ENCODE results near the gene RTN4RL1. TPM values are rescaled to one million over a fixed set of nuclear protein-coding genes. Genes with fewer than 3 reads are reported as not detected.

RTN4RL1 gene
- total RNA-seq, 1 donor from 2014 or later: 12.4 TPM

DNA sequence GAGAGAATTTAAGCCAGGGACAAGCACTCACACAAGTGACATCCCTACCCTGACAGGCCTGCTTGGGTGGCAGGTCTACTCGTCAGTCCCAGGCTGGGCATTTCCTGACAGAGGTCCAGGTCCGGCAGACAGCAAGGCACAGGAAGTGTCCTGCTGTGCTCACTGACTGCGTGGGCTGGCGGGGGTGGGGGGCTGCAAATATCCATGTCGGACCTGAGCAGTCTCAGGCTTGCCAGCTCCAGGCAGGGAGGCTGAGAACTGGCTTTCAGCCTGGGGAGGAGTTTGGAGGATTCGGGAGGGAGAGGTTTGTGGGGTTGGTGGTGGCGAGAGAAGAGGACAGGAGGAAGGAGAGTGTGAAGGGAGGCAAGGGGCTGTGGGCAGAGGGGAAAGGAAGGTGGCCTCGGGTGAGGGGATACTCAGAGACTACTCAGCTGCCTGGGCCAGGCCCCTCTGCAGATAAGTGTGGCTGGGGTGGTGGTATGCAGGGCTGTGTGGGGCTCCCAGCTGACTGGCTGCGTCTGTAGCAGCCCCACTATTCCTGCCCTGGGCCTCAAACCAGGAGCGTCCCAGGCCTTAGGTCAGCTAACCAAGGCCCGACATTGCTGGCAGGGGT lies 37.5 kb upstream of the RTN4RL1 start:
- no peak for DNase-seq (ENCODE audit: low spot score, unreplicated experiment)
- H3K4me1 Mint-ChIP-seq (ENCODE audit: low read depth): no peaks in the 10 kb centered on the region
- peaks cover 32% of the 10 kb centered on the region for H3K27me3 Mint-ChIP-seq
- peaks cover 31% of the 10 kb centered on the region for H3K36me3 Mint-ChIP-seq (ENCODE audit: insufficient read depth)
- H3K9me3 Mint-ChIP-seq (ENCODE audit: low read depth): no peaks in the 10 kb centered on the region
- TF ChIP-seq CTCF (IDR thresholded peaks at IDR 0.05; ENCODE audit: unreplicated experiment): no peak
- no peak overlapping the region for H3K4me3 Mint-ChIP-seq (ENCODE audit: low read depth)
- H3K27ac Mint-ChIP-seq: no peak overlapping the region

DNA sequence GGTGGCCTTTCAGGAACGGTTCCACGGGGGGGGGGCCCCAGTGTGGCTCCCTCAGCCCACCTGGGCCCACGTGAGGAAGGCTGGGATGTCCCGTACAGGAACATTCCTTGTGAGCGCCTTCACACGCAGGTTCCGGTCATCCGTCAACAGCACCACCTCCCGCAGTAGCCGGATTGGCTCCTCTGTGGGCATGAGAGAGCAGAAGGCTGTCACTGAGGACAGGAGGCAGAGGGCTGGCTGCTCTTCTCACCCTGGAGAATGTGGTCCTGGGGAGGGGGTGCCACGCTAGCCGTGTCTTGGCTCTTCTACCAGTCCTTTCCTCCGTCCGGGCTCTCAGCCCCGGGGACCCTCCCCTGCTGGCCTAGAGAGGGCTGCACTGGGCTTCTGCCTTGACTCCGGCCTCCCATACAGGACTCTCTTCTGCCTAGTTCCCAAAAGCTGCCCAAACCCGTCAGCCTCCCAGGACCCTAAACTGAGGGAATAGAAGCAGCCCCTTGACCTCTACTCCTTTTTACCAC lies 36.4 kb upstream of the RTN4RL1 start:
- H3K4me1 Mint-ChIP-seq (ENCODE audit: low read depth): no peaks in the 10 kb centered on the region
- peaks cover 31% of the 10 kb centered on the region for H3K36me3 Mint-ChIP-seq (ENCODE audit: insufficient read depth)
- no peak for DNase-seq (ENCODE audit: low spot score, unreplicated experiment)
- H3K27ac Mint-ChIP-seq: no peak overlapping the region
- TF ChIP-seq CTCF (IDR thresholded peaks at IDR 0.05; ENCODE audit: unreplicated experiment): no peak
- no peak overlapping the region for H3K4me3 Mint-ChIP-seq (ENCODE audit: low read depth)
- no peaks in the 10 kb centered on the region for H3K9me3 Mint-ChIP-seq (ENCODE audit: low read depth)
- peaks cover 35% of the 10 kb centered on the region for H3K27me3 Mint-ChIP-seq

DNA sequence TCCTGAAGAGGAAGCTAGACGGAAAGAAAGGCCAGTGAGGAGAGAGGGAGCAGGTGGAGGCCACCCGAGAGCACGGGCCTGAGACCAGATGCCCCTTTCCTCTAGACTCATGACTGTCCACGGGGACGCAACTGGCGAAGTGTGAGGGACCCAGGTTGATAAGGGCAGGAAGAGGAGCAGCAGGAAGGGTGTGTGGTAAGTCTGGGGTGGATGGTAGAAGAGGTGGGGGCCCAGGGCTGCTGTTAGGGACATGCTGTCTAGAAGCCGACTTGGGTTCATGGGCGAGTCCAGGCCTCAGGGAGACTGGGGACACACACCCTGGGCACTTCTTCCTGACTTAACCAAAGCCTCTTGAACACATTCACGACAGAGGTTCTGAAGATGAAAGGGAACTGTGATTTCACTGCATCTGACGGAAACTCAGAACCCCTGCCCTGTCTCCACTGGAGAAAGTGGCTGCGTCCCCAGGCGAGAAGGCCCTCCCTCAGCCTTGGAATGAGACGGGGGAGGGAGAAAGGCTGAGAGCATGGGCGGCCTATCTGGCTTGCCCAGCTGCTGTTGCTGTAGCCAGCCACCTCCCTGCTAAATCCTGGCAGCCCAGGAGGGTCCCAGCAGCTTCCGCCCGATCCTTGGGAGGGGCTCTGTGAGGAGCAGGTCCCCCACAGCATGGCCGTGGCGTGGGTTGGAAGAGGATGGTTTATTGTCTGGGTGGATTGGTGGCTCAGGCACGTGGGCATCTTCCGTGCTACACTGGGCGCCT lies 35.7 kb upstream of the RTN4RL1 start:
- Mint-ChIP-seq H3K9me3 (ENCODE audit: low read depth) (no peaks in the 10 kb centered on the region), H3K36me3 (ENCODE audit: insufficient read depth) (peaks cover 29% of the 10 kb centered on the region), H3K27me3 (peaks cover 35% of the 10 kb centered on the region), H3K4me3 (ENCODE audit: low read depth) (no peak overlapping the region), H3K4me1 (ENCODE audit: low read depth) (no peaks in the 10 kb centered on the region), H3K27ac (no peak overlapping the region)
- no peak for TF ChIP-seq CTCF (IDR thresholded peaks at IDR 0.05; ENCODE audit: unreplicated experiment)
- no peak for DNase-seq (ENCODE audit: low spot score, unreplicated experiment)

DNA sequence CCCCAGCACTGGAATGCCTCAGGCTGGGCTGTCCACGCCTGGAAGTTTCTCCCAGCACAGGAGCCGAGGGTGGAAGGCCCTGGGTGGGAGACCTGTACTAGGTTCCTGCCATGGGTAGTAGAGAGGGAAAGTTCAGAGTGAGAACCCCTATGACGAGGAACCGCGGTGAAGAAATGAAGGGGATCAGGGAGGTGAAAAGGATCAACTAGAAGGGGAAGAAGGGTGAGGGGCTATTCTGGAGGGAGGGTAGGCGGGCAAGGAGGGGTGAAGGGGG lies 35.2 kb upstream of the RTN4RL1 start:
- DNase-seq (ENCODE audit: low spot score, unreplicated experiment): no peak
- no peak overlapping the region for H3K4me3 Mint-ChIP-seq (ENCODE audit: low read depth)
- peaks cover 27% of the 10 kb centered on the region for H3K36me3 Mint-ChIP-seq (ENCODE audit: insufficient read depth)
- H3K27me3 Mint-ChIP-seq: peaks cover 35% of the 10 kb centered on the region
- H3K27ac Mint-ChIP-seq: no peak overlapping the region
- no peaks in the 10 kb centered on the region for H3K9me3 Mint-ChIP-seq (ENCODE audit: low read depth)
- TF ChIP-seq CTCF (IDR thresholded peaks at IDR 0.05; ENCODE audit: unreplicated experiment): no peak
- no peaks in the 10 kb centered on the region for H3K4me1 Mint-ChIP-seq (ENCODE audit: low read depth)

DNA sequence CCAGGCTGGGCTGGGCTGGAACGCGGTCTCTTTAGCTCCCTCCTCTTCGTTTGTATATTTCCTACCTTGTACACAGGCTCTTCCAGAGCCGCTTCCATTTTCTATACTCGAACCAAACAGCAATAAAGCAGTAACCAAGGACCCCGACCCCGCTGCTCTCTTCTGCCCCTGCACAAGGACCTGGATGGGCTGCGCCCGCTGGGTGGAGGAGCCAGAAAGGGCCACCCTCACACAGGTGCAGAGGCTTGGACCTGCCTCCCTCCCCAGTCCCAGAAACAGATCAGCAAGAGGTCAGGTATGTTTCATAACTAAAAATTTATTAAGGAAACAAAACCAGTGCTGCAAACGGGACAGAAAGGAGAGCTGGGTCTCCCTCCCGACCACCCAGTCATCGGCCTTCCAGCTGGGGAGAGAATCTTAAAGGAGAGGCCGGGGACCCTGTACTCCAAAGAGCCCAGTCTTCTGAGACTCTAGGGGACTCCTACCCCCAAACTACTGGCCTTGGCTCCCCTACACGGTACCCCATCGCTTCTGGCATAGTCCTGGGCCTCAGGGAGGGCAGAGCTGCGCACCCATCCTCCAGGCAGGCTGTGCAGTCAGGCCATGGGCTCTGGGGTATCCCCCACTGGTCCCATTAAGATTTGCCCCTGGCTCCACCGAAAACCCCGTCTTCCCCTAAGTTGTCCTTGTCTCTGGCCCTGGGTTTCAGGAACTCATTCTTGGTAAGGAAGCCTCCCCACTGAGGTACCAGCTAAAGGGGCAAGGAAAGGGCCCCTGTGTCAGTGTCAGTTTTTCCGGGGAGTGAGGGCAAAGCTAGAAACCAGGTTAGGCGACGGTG lies 34.6 kb upstream of the RTN4RL1 start:
- TF ChIP-seq CTCF (IDR thresholded peaks at IDR 0.05; ENCODE audit: unreplicated experiment): no peak
- DNase-seq (ENCODE audit: low spot score, unreplicated experiment): no peak
- peaks cover 35% of the 10 kb centered on the region for H3K27me3 Mint-ChIP-seq
- H3K9me3 Mint-ChIP-seq (ENCODE audit: low read depth): no peaks in the 10 kb centered on the region
- no peak overlapping the region for H3K27ac Mint-ChIP-seq
- no peak overlapping the region for H3K4me3 Mint-ChIP-seq (ENCODE audit: low read depth)
- H3K36me3 Mint-ChIP-seq (ENCODE audit: insufficient read depth): peaks cover 25% of the 10 kb centered on the region
- H3K4me1 Mint-ChIP-seq (ENCODE audit: low read depth): no peaks in the 10 kb centered on the region
